Psoas muscle (tissue), 8 donors: ENCODE measurements around the gene SPON1. TPM values are rescaled to one million over a fixed set of nuclear protein-coding genes. Genes with fewer than 3 reads are reported as not detected.

Source experiments
- ATAC-seq, 4 donors: fragments of 200-7000 bp; cut with Tn5 transposase; one replicate each; pipeline ENCODE4 v1.9.1; 2020; ENCODE audit warnings: moderate library complexity in 3 of 4, mild to moderate bottlenecking in 2 of 4
- DNase-seq, 2 donors: peaks; one replicate each; pipeline ENCODE4 v3.0.0-alpha.2; 2020
- H3K27ac ChIP-seq: fragments of 200-600 bp; one replicate; pipeline ENCODE4 v1.8.0; 2022
- H3K27me3 ChIP-seq, 3 donors: fragments of 200-600 bp in 1 of 3; one replicate each; pipeline versions ENCODE4 v1.6.1 to v1.8.0; 2013 to 2022; ENCODE audit warnings: low read length in 2 of 3, mild to moderate bottlenecking in 2 of 3, moderate library complexity in 1 of 3; ENCODE audit not compliant: insufficient read depth in 3 of 3
- H3K36me3 ChIP-seq, 2 donors: fragments of 200-600 bp in 1 of 2; one replicate each; pipeline versions ENCODE4 v1.6.1 to v1.8.0; 2013 to 2022; ENCODE audit warnings: low read depth in 1 of 2, mild to moderate bottlenecking in 1 of 2, moderate library complexity in 1 of 2; ENCODE audit not compliant: insufficient read depth in 1 of 2
- H3K4me1 ChIP-seq: fragments of 200-600 bp; one replicate; pipeline ENCODE4 v1.8.0; 2022
- H3K4me3 ChIP-seq: fragments of 200-600 bp; one replicate; pipeline ENCODE4 v1.8.0; 2022; ENCODE audit warnings: mild to moderate bottlenecking
- H3K9me3 ChIP-seq: fragments of 200-600 bp; one replicate; pipeline ENCODE4 v1.8.0; 2022
- WGBS, 3 donors: extraction: QIAGEN DNeasy Blood & Tissue Kit; methylation state at CpG; one replicate each; pipeline versions ENCODE4 v1.1.6 to v1.1.7; 2013; 5-methylcytosine and 5-hydroxymethylcytosine counted together
- intact Hi-C, 2 donors: fragments of 100-400 bp; cut with DNase I; formaldehyde crosslinking; loops; one replicate each; pipeline versions ENCODE4 v1.11.0 to v1.14.2; 2022
- polyA plus RNA-seq, 3 donors: library from polyadenylated mRNA; stranded (reverse); fragments of 200-250 nt; gene quantifications; one replicate each; pipeline ENCODE4 v1.2.3, GENCODE V29; 2013
- total RNA-seq, 4 donors: library from RNA; stranded (reverse); fragmentation: NEBNext Ultra II Directional in 2 of 4; extraction: Animal tissue kit (Norgen Biotek cat#: 25700) in 2 of 4; gene quantifications; one replicate each; pipeline versions ENCODE4 v1.2.1 to v1.2.4, GENCODE V29; 2021 to 2023
- TF ChIP-seq, protein P1 (sequence below): fragments of 200-600 bp; IDR thresholded peaks from one replicate; pipeline ENCODE4 v1.8.0; 2022; ENCODE audit warnings: antibody characterized with exemption
- donor health status: healthy with polysubstance abuse.
- donor health status: DM: no; HTN: no; CAD: no; lungs with moderate emphysema.
- donor health status: Bipolar disorder and iron deficiency.
- donor health status: healthy.
- donor health status: DM: yes; HTN: yes; CAD: no.
- donor health status: DM: no; HTN: no; CAD: no.
- donor health status: DM: no; HTN: no; CAD: no.
- donor health status: DM: yes; HTN: yes; CAD: no.

SPON1 gene
- total and polyA plus RNA-seq, 7 donors = 0.24 to 1.6 (median 1.2) TPM

DNA sequence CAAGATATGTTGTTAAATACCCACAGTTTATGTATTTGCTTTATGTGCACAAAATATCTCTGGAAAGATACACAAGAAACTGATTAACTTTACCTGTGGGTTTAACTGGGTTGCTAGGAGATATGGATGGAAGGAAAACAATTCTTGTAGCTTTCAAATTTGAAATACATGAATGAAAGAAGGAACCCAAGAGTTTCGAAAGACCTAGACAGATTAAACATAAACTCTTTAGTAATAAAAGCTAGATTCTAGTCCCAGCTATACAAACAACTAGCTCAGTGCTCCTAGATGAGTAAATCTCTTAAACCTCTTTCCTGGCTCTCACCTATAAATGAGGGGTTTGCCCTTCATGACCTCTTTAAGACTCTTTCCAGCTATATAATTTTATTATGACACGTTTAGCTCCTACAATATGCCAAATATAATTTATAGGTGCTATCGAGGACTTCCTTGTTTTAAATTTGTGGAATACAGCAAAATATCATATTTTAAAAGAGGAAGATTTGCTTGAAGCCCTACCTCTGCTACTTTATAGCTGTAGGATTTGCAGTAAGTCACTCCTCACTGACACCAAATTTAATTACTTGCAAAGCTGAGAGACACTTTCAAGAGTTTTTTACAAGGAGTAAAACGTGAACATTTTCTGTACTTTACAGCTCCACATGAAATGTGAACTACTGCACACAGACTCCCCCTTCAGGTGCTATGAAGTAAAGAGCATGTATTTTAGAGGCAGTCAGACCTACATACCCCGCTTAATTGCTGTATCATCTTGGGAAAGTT lies 345.8 kb downstream of the SPON1 start:
- no peak overlapping the region for H3K4me3 ChIP-seq
- DNase-seq = no peak
- intact Hi-C loops = loop anchor here (5.0 kb wide), 3 partner anchors 39 to 129 kb away; partner anchors contain the start of gene RRAS2 (in 1 of the 2)
- no peak overlapping the region for H3K27ac ChIP-seq
- WGBS, 3 donors = 33 to 41% (median 33%) methylated on average over 5 of the region's 5 CpGs
- H3K4me1 ChIP-seq = peaks cover 53% of the 10 kb centered on the region
- H3K27me3 ChIP-seq = no peaks in the 10 kb centered on the region
- no peaks in the 10 kb centered on the region for H3K36me3 ChIP-seq
- ATAC-seq = peak; percentile 47 to 73 (median 61)
- H3K9me3 ChIP-seq = no peaks in the 10 kb centered on the region
- TF ChIP-seq, protein P1, sequence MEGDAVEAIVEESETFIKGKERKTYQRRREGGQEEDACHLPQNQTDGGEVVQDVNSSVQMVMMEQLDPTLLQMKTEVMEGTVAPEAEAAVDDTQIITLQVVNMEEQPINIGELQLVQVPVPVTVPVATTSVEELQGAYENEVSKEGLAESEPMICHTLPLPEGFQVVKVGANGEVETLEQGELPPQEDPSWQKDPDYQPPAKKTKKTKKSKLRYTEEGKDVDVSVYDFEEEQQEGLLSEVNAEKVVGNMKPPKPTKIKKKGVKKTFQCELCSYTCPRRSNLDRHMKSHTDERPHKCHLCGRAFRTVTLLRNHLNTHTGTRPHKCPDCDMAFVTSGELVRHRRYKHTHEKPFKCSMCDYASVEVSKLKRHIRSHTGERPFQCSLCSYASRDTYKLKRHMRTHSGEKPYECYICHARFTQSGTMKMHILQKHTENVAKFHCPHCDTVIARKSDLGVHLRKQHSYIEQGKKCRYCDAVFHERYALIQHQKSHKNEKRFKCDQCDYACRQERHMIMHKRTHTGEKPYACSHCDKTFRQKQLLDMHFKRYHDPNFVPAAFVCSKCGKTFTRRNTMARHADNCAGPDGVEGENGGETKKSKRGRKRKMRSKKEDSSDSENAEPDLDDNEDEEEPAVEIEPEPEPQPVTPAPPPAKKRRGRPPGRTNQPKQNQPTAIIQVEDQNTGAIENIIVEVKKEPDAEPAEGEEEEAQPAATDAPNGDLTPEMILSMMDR = peak; percentile 56

DNA sequence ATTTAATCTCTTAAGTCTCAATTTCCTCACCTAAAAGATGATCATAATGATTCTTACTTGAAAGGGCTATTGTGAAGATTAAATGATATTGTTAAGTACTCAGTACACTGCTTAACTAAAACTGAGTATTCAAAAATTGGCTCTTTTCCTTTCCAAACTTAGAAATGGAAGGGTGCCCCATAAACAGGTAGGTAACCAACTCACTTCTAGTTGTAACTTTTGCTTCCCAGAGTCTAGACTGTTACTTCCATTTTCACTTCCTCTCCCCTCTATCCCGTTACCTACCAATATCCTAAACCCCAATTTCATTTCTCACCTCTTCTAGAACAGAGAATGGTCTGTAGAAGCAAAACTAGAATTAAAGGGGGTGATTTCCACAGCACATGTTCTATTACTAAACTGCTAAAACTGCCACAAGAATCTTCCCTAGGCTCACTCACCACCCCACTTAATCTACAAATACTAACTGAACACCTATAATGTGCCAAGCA lies 346.4 kb downstream of the SPON1 start:
- H3K4me3 ChIP-seq = no peak overlapping the region
- H3K4me1 ChIP-seq = peaks cover 59% of the 10 kb centered on the region
- ATAC-seq = no peak
- H3K27me3 ChIP-seq = no peaks in the 10 kb centered on the region
- peak overlapping the region; percentile 54 for H3K27ac ChIP-seq
- TF ChIP-seq, protein P1 = peak; percentile 10
- H3K36me3 ChIP-seq = no peaks in the 10 kb centered on the region
- no peaks in the 10 kb centered on the region for H3K9me3 ChIP-seq
- intact Hi-C loops = loop anchor here (5.0 kb wide), 3 partner anchors 38 to 128 kb away; partner anchors contain the start of gene RRAS2 (in 1 of the 2)
- 82 to 93% (median 86%) methylated on average over 1 of the region's 1 CpG for WGBS, 3 donors
- DNase-seq = no peak

DNA sequence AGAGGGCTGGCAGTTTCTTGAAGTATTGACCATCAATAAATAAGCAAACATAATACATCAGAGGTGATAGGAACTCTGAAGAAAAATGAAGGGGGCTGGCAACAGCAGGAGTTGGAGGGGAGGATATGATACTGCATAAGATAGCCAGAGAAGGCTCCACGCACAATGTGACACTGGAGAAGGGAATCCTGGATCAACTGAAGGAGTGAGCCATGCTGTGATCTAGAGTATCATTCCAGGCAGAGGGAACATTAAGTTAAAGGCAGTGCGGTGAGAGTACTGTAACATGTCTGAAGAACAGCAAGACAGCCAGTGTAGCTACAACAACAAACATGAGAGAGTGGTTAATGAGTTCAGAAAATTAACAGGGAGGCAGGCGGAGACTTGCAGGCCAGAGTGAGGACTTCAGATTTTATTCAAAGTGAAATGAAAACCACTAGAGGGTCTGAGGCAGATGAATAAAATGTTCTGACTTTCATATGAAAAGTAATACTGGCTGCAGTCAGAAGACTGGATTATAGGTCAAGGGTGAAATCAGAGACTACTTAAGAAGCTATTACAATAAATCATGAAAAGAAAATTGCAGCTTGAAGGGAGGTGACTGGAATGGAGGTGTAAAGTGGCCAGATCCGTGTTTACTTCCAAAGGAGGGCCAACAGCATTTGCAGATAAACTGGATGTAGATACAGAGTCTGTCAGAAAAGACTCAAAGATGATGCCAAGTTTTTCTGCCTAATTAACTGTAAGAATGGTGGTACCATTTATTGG lies 347.1 kb downstream of the SPON1 start:
- ATAC-seq (peak; percentile 51 to 77 (median 60)), DNase-seq (no peak)
- H3K36me3 ChIP-seq = no peaks in the 10 kb centered on the region
- H3K27me3 ChIP-seq = no peaks in the 10 kb centered on the region
- TF ChIP-seq, protein P1 = no peak
- H3K9me3 ChIP-seq = no peaks in the 10 kb centered on the region
- 42 to 57% (median 47%) methylated on average over 4 of the region's 4 CpGs for WGBS, 3 donors
- H3K4me3 ChIP-seq = no peak overlapping the region
- peak overlapping the region; percentile 54 for H3K27ac ChIP-seq
- intact Hi-C loops = loop anchor here (5.0 kb wide), 3 partner anchors 38 to 128 kb away; partner anchors contain the start of gene RRAS2 (in 1 of the 2)
- H3K4me1 ChIP-seq = peaks cover 59% of the 10 kb centered on the region

DNA sequence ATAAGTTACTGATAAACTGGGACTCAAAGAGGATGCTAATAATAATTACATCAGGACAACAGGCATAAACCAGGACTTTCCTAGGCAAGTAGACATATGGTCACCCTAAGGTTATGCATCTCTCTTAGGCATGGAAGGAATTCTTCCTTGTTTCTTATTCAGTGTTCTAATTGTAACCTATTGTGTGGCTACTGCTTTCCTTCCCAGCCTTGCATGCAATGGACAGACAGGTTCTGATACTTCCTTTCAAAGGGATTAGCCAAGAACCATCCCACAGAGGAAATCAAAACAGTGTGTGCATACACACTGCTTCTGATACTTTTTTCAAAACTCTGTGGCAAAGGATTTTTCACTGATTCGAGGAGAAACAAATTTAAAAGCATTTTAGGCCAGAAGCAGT lies 348.2 kb downstream of the SPON1 start:
- Histone ChIP-seq H3K9me3 (no peaks in the 10 kb centered on the region), H3K27me3 (no peaks in the 10 kb centered on the region), H3K4me1 (peaks cover 58% of the 10 kb centered on the region), H3K27ac (peak overlapping the region; percentile 54), H3K36me3 (no peaks in the 10 kb centered on the region), H3K4me3 (no peak overlapping the region)
- TF ChIP-seq, protein P1 = no peak
- intact Hi-C loops = no loop called here
- WGBS, 3 donors = 48 to 54% (median 48%) methylated on average over 1 of the region's 1 CpG
- no peak for DNase-seq
- ATAC-seq = no peak
